A549 (cell line): ENCODE measurements around the gene DENND2D. TPM values are rescaled to one million over a fixed set of nuclear protein-coding genes. Genes with fewer than 3 reads are reported as not detected.

Experiments used
- ATAC-seq, 2 experiments: fragments of 200-7000 bp in 1 of 2; fragments of >200 bp in 1 of 2; cut with Nextera tagmentation in 1 of 2; cut with Tn5 transposase in 1 of 2; 3 replicates each; pipeline versions ENCODE4 v1.8.0 to v1.9.1; 2018 to 2020; ENCODE audit warnings: mild to moderate bottlenecking in 1 of 2, moderate library complexity in 1 of 2
- CTCF ChIA-PET: fragments of 300-600 bp; sonication (Branson Sonifier 250); formaldehyde crosslinking; extraction: SDS; loops from one replicate; lab custom pipeline; 2021; ENCODE audit warnings: antibody characterized with exemption, inconsistent platforms; lab: Yijun Ruan, JAX
- POLR2A ChIA-PET: fragments of 350-600 bp; formaldehyde crosslinking; extraction: SDS; loops from one replicate; lab custom pipeline; 2021; ENCODE audit warnings: antibody characterized with exemption, inconsistent platforms; lab: Yijun Ruan, JAX
- DNase-seq, 2 experiments: peaks; one replicate each; pipeline versions ENCODE4 v3.0.0 to v3.0.0-alpha.2; 2011 to 2016; ENCODE audit warnings: low read depth in 1 of 2, low spot score in 1 of 2
- FAIRE-seq: peaks from 2 replicates; lab custom pipeline; 2011; peaks lifted over from hg19 to GRCh38; lab: Jason Lieb, UNC
- H3K27ac ChIP-seq, 2 experiments: fragments of >200 bp; sonication (Bioruptor Twin); formaldehyde crosslinking; 3 replicates each; pipeline ENCODE4 v1.5.1; 2016 to 2017
- H3K4me1 ChIP-seq: fragments of >200 bp; sonication (Bioruptor Twin); formaldehyde crosslinking; 3 replicates; pipeline ENCODE4 v1.6.1; 2016
- H3K4me2 ChIP-seq: fragments of >200 bp; sonication (Bioruptor Twin); formaldehyde crosslinking; 3 replicates; pipeline ENCODE4 v1.6.1; 2016
- H3K4me3 ChIP-seq: fragments of >200 bp; sonication (Bioruptor Twin); formaldehyde crosslinking; 3 replicates; pipeline ENCODE4 v1.5.1; 2016
- H3K9me3 ChIP-seq: fragments of >200 bp; sonication (Bioruptor Twin); formaldehyde crosslinking; 3 replicates; pipeline ENCODE4 v1.6.1; 2016
- BCL3 ChIP-seq: fragments of >200 bp; sonication (Bioruptor Twin); formaldehyde crosslinking; IDR thresholded peaks from 3 replicates; pipeline ENCODE4 v1.6.1; 2016
- BHLHE40 ChIP-seq: IDR thresholded peaks from 2 replicates; pipeline ENCODE4 v1.6.1; 2012; ENCODE audit warnings: low read depth, low read length, inconsistent platforms
- CBX2 ChIP-seq: fragments of 200-600 bp; sonication (generic); IDR thresholded peaks from 2 replicates; pipeline ENCODE4 v1.6.1; 2016; ENCODE audit warnings: low read depth, mild to moderate bottlenecking, borderline replicate concordance
- CHD2 ChIP-seq: fragments of 150-350 bp; IDR thresholded peaks from 2 replicates; pipeline ENCODE4 v1.6.1; 2014; ENCODE audit warnings: low read length; ENCODE audit not compliant: partially characterized antibody
- EHF ChIP-seq: fragments of 250-450 bp; sonication (Bioruptor Pico); IDR thresholded peaks from 2 replicates; pipeline ENCODE4 v1.5.0; 2020; ENCODE audit warnings: mild to moderate bottlenecking
- EP300 ChIP-seq, 2 experiments: fragments of >200 bp; sonication (Bioruptor Twin); formaldehyde crosslinking; IDR thresholded peaks; 2 replicates in 1 of 2; 3 replicates in 1 of 2; pipeline ENCODE4 v1.6.1; 2016 to 2017
- FOXS1 ChIP-seq: fragments of 250-450 bp; sonication (Bioruptor Pico); IDR thresholded peaks from 2 replicates; pipeline ENCODE4 v1.5.0; 2020; ENCODE audit warnings: mild to moderate bottlenecking, moderate library complexity
- HOXB5 ChIP-seq: fragments of 250-450 bp; sonication (Bioruptor Pico); IDR thresholded peaks from 2 replicates; pipeline ENCODE4 v1.5.0; 2020; ENCODE audit warnings: mild to moderate bottlenecking, moderate library complexity
- JUN ChIP-seq, 2 experiments: fragments of >200 bp; sonication (Bioruptor Twin); formaldehyde crosslinking; IDR thresholded peaks; 2 replicates in 1 of 2; 3 replicates in 1 of 2; pipeline ENCODE4 v1.6.1; 2016 to 2017
- MAFK ChIP-seq: fragments of 450-650 bp; IDR thresholded peaks from 2 replicates; pipeline ENCODE4 v1.6.1; 2014; ENCODE audit not compliant: partially characterized antibody
- MAX ChIP-seq: IDR thresholded peaks from 2 replicates; pipeline ENCODE4 v1.6.1; 2012
- MAZ ChIP-seq: fragments of 150-350 bp; IDR thresholded peaks from 2 replicates; pipeline ENCODE4 v1.6.1; 2014; ENCODE audit warnings: antibody characterized with exemption, low read depth, low read length, borderline replicate concordance
- POLR2A ChIP-seq: IDR thresholded peaks from 2 replicates; pipeline ENCODE4 v1.6.1; 2012; ENCODE audit warnings: mild to moderate bottlenecking, low read length
- RFX5 ChIP-seq: fragments of 450-650 bp; IDR thresholded peaks from 2 replicates; pipeline ENCODE4 v1.7.1; 2014; ENCODE audit warnings: antibody characterized with exemption, mild to moderate bottlenecking, moderate library complexity
- USF2 ChIP-seq: fragments of 450-650 bp; IDR thresholded peaks from 2 replicates; pipeline ENCODE4 v1.6.1; 2014; ENCODE audit warnings: antibody characterized with exemption
- ZFP36 ChIP-seq: fragments of 450-650 bp; IDR thresholded peaks from 2 replicates; pipeline ENCODE4 v1.6.1; 2014; ENCODE audit warnings: borderline replicate concordance; ENCODE audit not compliant: partially characterized antibody
- ZSCAN20 ChIP-seq: fragments of 250-450 bp; sonication (Bioruptor Pico); IDR thresholded peaks from 2 replicates; pipeline ENCODE4 v1.8.0; 2022; ENCODE audit warnings: mild to moderate bottlenecking, moderate library complexity
- WGBS: methylation state at CpG from one replicate; pipeline ENCODE4 v1.1.6; 2017; ENCODE audit errors: missing lambda C conversion rate; 5-methylcytosine and 5-hydroxymethylcytosine counted together
- polyA plus RNA-seq, 4 experiments: library from polyadenylated mRNA; depleted of rRNA in 3 of 4; stranded (reverse); fragments of >200 nt; fragmentation: RNase III in 1 of 4; extraction: RNeasy Plus Mini Kit Qiagen cat#74134 plus additional on column Dnase treatment in 1 of 4; gene quantifications; 2 replicates in 3 of 4; 3 replicates in 1 of 4; pipeline ENCODE4 v1.2.3, GENCODE V29; 2011 to 2017

Gene DENND2D
- polyA plus RNA-seq, 2 of the 4 experiments (the other 2 are of a cell fraction): 1.7 to 3.4 TPM

DNA sequence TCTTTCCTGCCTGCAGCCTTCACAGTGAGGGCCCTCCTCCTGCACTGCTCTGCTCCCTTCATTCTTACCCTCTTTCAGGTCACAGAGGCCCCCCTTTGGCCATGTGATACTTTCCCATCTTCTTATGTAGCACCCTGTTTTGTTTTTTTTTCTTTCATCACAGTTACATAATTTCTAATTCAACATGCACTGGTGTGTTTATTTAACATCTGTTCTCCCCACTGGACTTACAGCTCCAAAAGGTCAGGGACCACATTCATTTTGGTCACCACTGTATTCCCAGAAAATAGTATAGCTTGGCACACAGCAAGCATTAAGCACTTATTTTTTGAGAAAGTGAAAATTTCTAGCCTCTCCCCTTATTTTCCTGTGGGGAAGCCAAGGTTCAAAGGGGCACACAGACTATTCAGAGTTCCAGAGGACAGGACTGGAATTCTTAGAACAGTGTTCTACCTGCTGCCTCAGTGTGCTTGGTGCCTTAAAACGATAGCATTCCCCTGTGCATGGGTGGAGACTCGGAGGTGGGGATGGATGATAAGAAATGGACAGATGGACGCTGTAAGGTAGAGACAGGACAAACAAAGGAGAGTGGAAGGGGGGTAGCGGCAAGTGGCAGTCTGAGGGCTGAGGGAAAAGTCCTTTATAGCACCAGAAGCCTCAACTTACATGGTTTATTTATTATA, 5.3 kb downstream of the DENND2D start:
- no peak for DNase-seq
- Histone ChIP-seq H3K9me3 (no peaks in the 10 kb centered on the region), H3K27ac (no peak overlapping the region), H3K4me2 (no peak overlapping the region), H3K4me3 (no peak overlapping the region), H3K4me1 (no peaks in the 10 kb centered on the region)
- TF ChIP-seq RFX5 (no peak), BHLHE40 (no peak), HOXB5 (CRISPR knock-in tag) (no peak), ZFP36 (no peak), MAZ (no peak)
- no peak for FAIRE-seq
- ATAC-seq: no peak
- 76% methylated on average over 4 of the region's 4 CpGs for WGBS
- ChIA-PET CTCF (interaction anchor here (0.8 kb wide), 2 partner anchors 8 to 24 kb away, joined by 3 to 4 read pairs; no protein-coding TSS in a partner anchor), POLR2A (no interaction called here)

DNA sequence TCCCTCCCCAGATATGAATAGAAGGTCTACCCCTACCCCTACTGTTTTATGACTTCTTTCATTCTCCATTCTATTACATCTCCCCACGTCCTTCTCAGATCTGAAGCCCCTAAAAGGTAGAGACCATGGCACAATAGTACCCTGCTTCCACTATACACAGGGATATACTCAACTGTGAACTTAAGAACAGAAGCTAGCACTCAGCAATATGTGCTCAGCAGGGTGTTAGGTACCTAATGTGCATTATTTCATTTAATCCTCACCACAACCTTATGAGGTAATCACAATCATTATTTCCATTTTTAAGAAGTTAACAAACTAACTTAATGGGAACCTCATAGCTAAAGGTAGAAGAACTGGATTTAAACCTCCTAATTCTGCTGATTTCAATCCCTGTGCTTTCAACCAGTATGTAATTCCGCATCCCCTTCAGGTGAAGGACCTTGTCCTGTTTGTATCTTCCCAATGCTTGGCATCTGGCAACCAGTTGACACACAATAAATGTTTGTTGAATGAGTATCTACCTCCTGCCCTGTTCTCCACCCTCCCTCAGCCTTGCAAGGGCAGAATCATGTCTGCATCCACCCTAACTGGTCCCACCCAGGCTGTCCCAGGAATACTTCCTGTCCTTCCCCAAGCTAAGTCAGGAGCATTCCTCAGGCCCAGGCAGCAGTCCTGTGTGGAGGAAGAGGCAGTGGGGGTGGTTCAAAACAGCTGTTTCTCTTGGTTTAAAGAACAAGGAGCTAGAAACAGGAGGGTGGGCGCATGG, 6.5 kb downstream of the DENND2D start:
- CTCF ChIA-PET: no interaction called here
- DNase-seq (no peak), FAIRE-seq (no peak)
- TF ChIP-seq ZSCAN20 (CRISPR knock-in tag) (no peak), USF2 (no peak), MAX (no peak), BCL3 (no peak)
- TF ChIP-seq, all 56 proteins: peak for 0
- ATAC-seq: no peak
- POLR2A ChIA-PET: no interaction called here
- no peaks in the 10 kb centered on the region for H3K4me1 ChIP-seq
- WGBS: 90% methylated on average over 3 of the region's 3 CpGs
- no peak overlapping the region for H3K27ac ChIP-seq
- no peak overlapping the region for H3K4me2 ChIP-seq
- H3K9me3 ChIP-seq: no peaks in the 10 kb centered on the region
- no peak overlapping the region for H3K4me3 ChIP-seq

DNA sequence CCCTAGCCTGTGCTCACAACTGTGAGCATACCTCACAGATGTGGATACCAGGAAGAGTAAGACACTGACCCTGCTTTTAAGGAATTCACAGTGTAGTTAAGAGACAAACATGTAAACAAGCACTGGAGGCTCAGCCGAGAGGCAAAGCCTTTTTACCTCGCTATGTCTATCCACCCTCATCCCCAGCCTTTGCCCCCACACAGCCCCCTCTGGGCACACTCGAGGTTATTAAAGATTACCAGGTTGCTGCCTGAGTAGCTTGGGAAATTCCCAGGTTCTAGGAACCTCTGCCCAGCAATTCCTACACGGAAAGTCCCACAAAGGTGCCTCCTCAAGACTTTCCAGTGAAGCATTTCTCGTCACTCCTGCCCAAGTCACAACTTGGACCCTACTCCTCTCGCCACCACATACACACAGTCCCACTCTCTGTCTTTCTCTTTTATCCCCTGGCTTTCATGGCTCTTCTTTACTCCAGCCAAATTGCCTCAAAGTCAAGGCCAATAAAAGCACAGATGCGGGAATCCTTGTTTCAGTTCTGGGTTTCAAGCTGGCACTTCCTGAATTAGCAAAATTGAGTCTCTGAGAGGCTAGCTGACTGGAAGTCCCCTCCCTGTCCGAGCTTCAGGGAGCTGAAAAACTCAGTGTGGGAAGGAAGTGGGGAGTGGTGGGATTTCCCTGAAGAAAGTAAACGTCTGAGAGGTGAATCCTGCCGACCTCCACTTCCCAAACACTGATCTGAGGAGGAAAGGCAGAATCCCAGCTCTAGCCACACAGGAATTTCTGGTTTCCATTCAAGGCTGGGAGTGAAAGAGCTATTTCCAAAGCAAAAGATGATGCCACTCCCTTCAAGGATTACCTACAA, 7.6 kb downstream of the DENND2D start:
- Histone ChIP-seq H3K9me3 (no peaks in the 10 kb centered on the region), H3K27ac (no peak overlapping the region), H3K4me3 (no peak overlapping the region), H3K4me2 (no peak overlapping the region), H3K4me1 (no peaks in the 10 kb centered on the region)
- CTCF ChIA-PET: no interaction called here
- TF ChIP-seq EP300 (IDR thresholded peaks at IDR 0.05) (no peak), EHF (CRISPR knock-in tag) (no peak), JUN (IDR thresholded peaks at IDR 0.05) (no peak), CBX2 (no peak), FOXS1 (CRISPR knock-in tag) (no peak), HOXB5 (CRISPR knock-in tag) (no peak), CHD2 (no peak), MAFK (no peak), POLR2A (no peak), MAX (no peak)
- WGBS: 37% methylated on average over 10 of the region's 10 CpGs
- FAIRE-seq (no peak), ATAC-seq (no peak), DNase-seq (no peak)
- POLR2A ChIA-PET: no interaction called here
